HCT116 (cell line): ENCODE measurements around the gene CELF4.

Source experiments
- EZH2phosphoT487 ChIP-seq: fragments of 200-600 bp; IDR thresholded peaks from 2 replicates; pipeline ENCODE4 v1.6.1; 2018; ENCODE audit warnings: antibody characterized with exemption, borderline replicate concordance
- JUND ChIP-seq: IDR thresholded peaks from 2 replicates; pipeline ENCODE4 v1.6.1; 2012
- POLR2A ChIP-seq: IDR thresholded peaks from 2 replicates; pipeline ENCODE4 v1.7.0; 2011; ENCODE audit warnings: borderline replicate concordance; ENCODE audit not compliant: insufficient read depth, insufficient read length; ENCODE audit errors: extremely low read depth
- POLR2AphosphoS5 ChIP-seq: IDR thresholded peaks from 2 replicates; pipeline ENCODE4 v1.6.1; 2011; ENCODE audit warnings: mild to moderate bottlenecking, low read depth, low read length, moderate library complexity
- SP1 ChIP-seq: IDR thresholded peaks from 2 replicates; pipeline ENCODE4 v1.6.1; 2012; ENCODE audit warnings: low read depth
- YY1 ChIP-seq: IDR thresholded peaks from 2 replicates; pipeline ENCODE4 v1.6.1; 2011; ENCODE audit warnings: low read length, low read depth, moderate library complexity, mild to moderate bottlenecking; ENCODE audit not compliant: insufficient replicate concordance; ENCODE audit errors: extremely low read depth
- ZFX ChIP-seq: fragments of 450-650 bp; IDR thresholded peaks from 2 replicates; pipeline ENCODE4 v1.6.1; 2017
- ZNF274 ChIP-seq: fragments of 200-500 bp; sonication (Bioruptor generic); IDR thresholded peaks from 2 replicates; pipeline ENCODE4 v1.6.1; 2014; ENCODE audit warnings: mild to moderate bottlenecking, low read depth, low read length, inconsistent platforms
- TF ChIP-seq, protein P1 (sequence below), 3 experiments: fragments of 200-600 bp in 1 of 3; sonication (generic) in 1 of 3; IDR thresholded peaks in 2 of 3; conservative IDR thresholded peaks in 1 of 3; 2 replicates each; pipeline ENCODE4 v1.5.1; 2012 to 2017; ENCODE audit warnings: low read depth in 2 of 3, low read length in 2 of 3, antibody characterized with exemption in 1 of 3, borderline replicate concordance in 1 of 3, control low read depth in 1 of 3, mild to moderate bottlenecking in 1 of 3, mixed read lengths in 1 of 3, mixed run types in 1 of 3, moderate library complexity in 1 of 3; ENCODE audit not compliant: insufficient read depth in 1 of 3
- TF ChIP-seq, protein P2 (sequence below): IDR thresholded peaks from 2 replicates; pipeline ENCODE4 v1.6.1; 2012
- TF ChIP-seq, protein P3 (sequence below): IDR thresholded peaks from 2 replicates; pipeline ENCODE4 v1.6.1; 2012

DNA sequence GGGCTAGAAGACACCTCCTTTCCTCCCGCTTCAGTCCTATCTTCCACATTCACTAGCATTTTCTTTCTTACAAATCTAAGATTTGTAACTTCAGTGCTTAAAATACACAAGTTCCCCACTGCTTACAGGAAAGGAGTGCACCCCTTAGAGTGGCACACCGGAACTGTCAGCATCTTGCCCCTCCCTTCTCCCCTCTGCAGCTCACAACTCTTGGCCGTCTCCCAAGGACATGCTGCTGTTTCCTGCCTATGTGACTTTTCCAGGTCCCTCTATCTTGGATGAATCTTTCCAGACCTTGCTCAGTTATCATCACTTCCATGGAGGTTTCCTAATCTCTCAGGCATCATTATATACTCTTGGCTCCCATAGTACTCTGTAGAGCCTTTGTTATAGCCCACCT lies 334.8 kb downstream of the CELF4 start:
- TF ChIP-seq, protein P1, sequence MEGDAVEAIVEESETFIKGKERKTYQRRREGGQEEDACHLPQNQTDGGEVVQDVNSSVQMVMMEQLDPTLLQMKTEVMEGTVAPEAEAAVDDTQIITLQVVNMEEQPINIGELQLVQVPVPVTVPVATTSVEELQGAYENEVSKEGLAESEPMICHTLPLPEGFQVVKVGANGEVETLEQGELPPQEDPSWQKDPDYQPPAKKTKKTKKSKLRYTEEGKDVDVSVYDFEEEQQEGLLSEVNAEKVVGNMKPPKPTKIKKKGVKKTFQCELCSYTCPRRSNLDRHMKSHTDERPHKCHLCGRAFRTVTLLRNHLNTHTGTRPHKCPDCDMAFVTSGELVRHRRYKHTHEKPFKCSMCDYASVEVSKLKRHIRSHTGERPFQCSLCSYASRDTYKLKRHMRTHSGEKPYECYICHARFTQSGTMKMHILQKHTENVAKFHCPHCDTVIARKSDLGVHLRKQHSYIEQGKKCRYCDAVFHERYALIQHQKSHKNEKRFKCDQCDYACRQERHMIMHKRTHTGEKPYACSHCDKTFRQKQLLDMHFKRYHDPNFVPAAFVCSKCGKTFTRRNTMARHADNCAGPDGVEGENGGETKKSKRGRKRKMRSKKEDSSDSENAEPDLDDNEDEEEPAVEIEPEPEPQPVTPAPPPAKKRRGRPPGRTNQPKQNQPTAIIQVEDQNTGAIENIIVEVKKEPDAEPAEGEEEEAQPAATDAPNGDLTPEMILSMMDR (IDR thresholded peaks at IDR 0.05 in 2 of 3, conservative IDR thresholded peaks at IDR 0.05 in 1 of 3; ENCODE audit: borderline replicate concordance in 1 of 3, insufficient read depth in 1 of 3, low read depth in 2 of 3, low read length in 2 of 3) = no peak
- TF ChIP-seq POLR2A (no peak), POLR2AphosphoS5 (no peak), ZFX (no peak), EZH2phosphoT487 (no peak), JUND (no peak), ZNF274 (no peak), YY1 (no peak), SP1 (no peak)
- TF ChIP-seq, protein P2, sequence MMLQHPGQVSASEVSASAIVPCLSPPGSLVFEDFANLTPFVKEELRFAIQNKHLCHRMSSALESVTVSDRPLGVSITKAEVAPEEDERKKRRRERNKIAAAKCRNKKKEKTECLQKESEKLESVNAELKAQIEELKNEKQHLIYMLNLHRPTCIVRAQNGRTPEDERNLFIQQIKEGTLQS = no peak
- TF ChIP-seq, protein P3, sequence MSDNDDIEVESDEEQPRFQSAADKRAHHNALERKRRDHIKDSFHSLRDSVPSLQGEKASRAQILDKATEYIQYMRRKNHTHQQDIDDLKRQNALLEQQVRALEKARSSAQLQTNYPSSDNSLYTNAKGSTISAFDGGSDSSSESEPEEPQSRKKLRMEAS = no peak
